ENCODE data around the gene TSHZ3. TPM values are rescaled to one million over a fixed set of nuclear protein-coding genes. Genes with fewer than 3 reads are reported as not detected.

TSHZ3 gene
- total and polyA plus RNA-seq, 2 donors from 2014 or later, result 1.7 to 8.4 TPM

DNA sequence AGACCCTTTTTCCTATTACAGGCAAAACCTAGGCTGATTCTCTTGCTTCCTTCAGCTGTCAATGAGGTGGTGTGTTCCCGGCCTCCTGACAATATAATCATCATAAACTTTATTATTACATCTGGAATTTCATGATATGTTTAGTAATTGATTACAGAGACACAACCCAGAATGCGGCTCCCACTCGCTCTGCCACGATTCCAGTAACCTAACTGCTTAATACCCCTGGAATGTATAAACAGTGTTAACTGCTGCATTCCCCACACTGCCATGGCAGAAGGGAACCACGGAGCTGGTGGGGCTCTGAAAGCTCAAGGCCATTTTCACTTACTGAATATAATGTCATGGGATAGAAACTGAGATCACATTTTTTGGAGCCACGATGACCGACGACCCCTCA, 17.1 kb downstream of the TSHZ3 start:
- TF ChIP-seq CTCF (IDR thresholded peaks at IDR 0.05; ENCODE audit: borderline replicate concordance, extremely low read depth, insufficient read depth), result no peak
- Histone ChIP-seq H3K36me3 (ENCODE audit: control insufficient read depth in 2 of 3, insufficient read depth in 3 of 3, low read length in 3 of 3) (no peaks in the 10 kb centered on the region), H3K27ac (ENCODE audit: low read depth in 2 of 2, low read length in 2 of 2) (no peak overlapping the region), H3K9ac (ENCODE audit: low read length in 3 of 3) (no peak overlapping the region), H3K27me3 (ENCODE audit: control insufficient read depth, insufficient read depth, low read length) (no peaks in the 10 kb centered on the region), H3K4me1 (ENCODE audit: control insufficient read depth in 2 of 3, insufficient read depth in 2 of 3, low read depth in 1 of 3, low read length in 3 of 3) (no peaks in the 10 kb centered on the region), H3K9me3 (ENCODE audit: control insufficient read depth in 2 of 3, insufficient read depth in 1 of 3, low read length in 3 of 3) (no peaks in the 10 kb centered on the region), H3K4me3 (ENCODE audit: low read length in 3 of 3) (no peak overlapping the region)
- FAIRE-seq (no peak), DNase-seq (no peak)
- intact Hi-C loops (cut with DNase I), result no loop called here

- H3K27ac ChIP-seq (ENCODE audit: low read depth in 2 of 2, low read length in 2 of 2), result no peak overlapping the region
- H3K9ac ChIP-seq (ENCODE audit: low read length in 3 of 3), result no peak overlapping the region
Observed at GRCh38 chr19:31331536-31331935, 17.7 kb downstream of the TSHZ3 start.

GRCh38 chr19:31330761-31331160, 18.5 kb downstream of the TSHZ3 start:
- Histone ChIP-seq H3K36me3 (ENCODE audit: control insufficient read depth in 2 of 3, insufficient read depth in 3 of 3, low read length in 3 of 3) (no peaks in the 10 kb centered on the region), H3K4me1 (ENCODE audit: control insufficient read depth in 2 of 3, insufficient read depth in 2 of 3, low read depth in 1 of 3, low read length in 3 of 3) (no peaks in the 10 kb centered on the region), H3K4me3 (ENCODE audit: low read length in 3 of 3) (no peak overlapping the region), H3K27me3 (ENCODE audit: control insufficient read depth, insufficient read depth, low read length) (no peaks in the 10 kb centered on the region), H3K27ac (ENCODE audit: low read depth in 2 of 2, low read length in 2 of 2) (no peak overlapping the region), H3K9ac (ENCODE audit: low read length in 3 of 3) (no peak overlapping the region), H3K9me3 (ENCODE audit: control insufficient read depth in 2 of 3, insufficient read depth in 1 of 3, low read length in 3 of 3) (no peaks in the 10 kb centered on the region)
- DNase-seq (no peak), FAIRE-seq (no peak)
- no peak for TF ChIP-seq CTCF (IDR thresholded peaks at IDR 0.05; ENCODE audit: borderline replicate concordance, extremely low read depth, insufficient read depth)
- intact Hi-C loops (cut with DNase I), result no loop called here

More at GRCh38 chr19:31331536-31331935, 17.7 kb downstream of the TSHZ3 start:
- intact Hi-C loops (cut with DNase I), result no loop called here
- Histone ChIP-seq H3K36me3 (ENCODE audit: control insufficient read depth in 2 of 3, insufficient read depth in 3 of 3, low read length in 3 of 3) (no peaks in the 10 kb centered on the region), H3K27me3 (ENCODE audit: control insufficient read depth, insufficient read depth, low read length) (no peaks in the 10 kb centered on the region), H3K4me3 (ENCODE audit: low read length in 3 of 3) (no peak overlapping the region), H3K4me1 (ENCODE audit: control insufficient read depth in 2 of 3, insufficient read depth in 2 of 3, low read depth in 1 of 3, low read length in 3 of 3) (no peaks in the 10 kb centered on the region), H3K9me3 (ENCODE audit: control insufficient read depth in 2 of 3, insufficient read depth in 1 of 3, low read length in 3 of 3) (no peaks in the 10 kb centered on the region)
- FAIRE-seq, result no peak
- no peak for TF ChIP-seq CTCF (IDR thresholded peaks at IDR 0.05; ENCODE audit: borderline replicate concordance, extremely low read depth, insufficient read depth)
- DNase-seq, result no peak

DNA sequence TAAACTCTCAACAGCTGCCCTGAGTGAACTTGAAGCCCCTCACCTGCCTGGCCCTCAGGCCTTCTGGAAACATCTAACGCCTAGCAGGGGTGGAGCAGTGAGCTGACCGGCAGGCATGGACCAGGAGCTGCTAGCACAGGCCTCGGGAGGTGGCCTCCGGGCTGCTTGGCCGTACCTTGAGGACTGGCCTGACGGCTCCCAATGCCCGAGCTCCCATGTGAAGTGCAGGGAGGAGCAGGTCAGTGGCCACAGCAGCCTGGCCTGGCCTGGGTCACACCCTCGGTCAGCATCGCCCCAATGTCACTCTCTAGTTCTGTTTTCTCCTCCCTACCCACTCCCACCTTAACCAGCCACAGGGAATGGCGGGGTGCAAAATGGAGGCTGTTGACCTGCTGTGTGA, 19.0 kb downstream of the TSHZ3 start:
- Histone ChIP-seq H3K4me3 (ENCODE audit: low read length in 3 of 3) (no peak overlapping the region), H3K9me3 (ENCODE audit: control insufficient read depth in 2 of 3, insufficient read depth in 1 of 3, low read length in 3 of 3) (no peaks in the 10 kb centered on the region), H3K4me1 (ENCODE audit: control insufficient read depth in 2 of 3, insufficient read depth in 2 of 3, low read depth in 1 of 3, low read length in 3 of 3) (no peaks in the 10 kb centered on the region), H3K27me3 (ENCODE audit: control insufficient read depth, insufficient read depth, low read length) (no peaks in the 10 kb centered on the region), H3K36me3 (ENCODE audit: control insufficient read depth in 2 of 3, insufficient read depth in 3 of 3, low read length in 3 of 3) (no peaks in the 10 kb centered on the region), H3K9ac (ENCODE audit: low read length in 3 of 3) (no peak overlapping the region), H3K27ac (ENCODE audit: low read depth in 2 of 2, low read length in 2 of 2) (no peak overlapping the region)
- FAIRE-seq, result no peak
- DNase-seq, result no peak
- intact Hi-C loops (cut with DNase I), result no loop called here
- no peak for TF ChIP-seq CTCF (IDR thresholded peaks at IDR 0.05; ENCODE audit: borderline replicate concordance, extremely low read depth, insufficient read depth)

Measured in kidney (tissue), 14 donors.